ENCODE results near the gene ZNF699. TPM values are rescaled to one million over a fixed set of nuclear protein-coding genes. Genes with fewer than 3 reads are reported as not detected.
"Not testable (repeated sequence)": the region's sequence is repeated elsewhere in the genome, so short reads cannot be mapped to it uniquely, and the experiment has no call there.

ZNF699 gene
- total RNA-seq, 1 experiment from 2014 or later: 1.1 TPM

DNA sequence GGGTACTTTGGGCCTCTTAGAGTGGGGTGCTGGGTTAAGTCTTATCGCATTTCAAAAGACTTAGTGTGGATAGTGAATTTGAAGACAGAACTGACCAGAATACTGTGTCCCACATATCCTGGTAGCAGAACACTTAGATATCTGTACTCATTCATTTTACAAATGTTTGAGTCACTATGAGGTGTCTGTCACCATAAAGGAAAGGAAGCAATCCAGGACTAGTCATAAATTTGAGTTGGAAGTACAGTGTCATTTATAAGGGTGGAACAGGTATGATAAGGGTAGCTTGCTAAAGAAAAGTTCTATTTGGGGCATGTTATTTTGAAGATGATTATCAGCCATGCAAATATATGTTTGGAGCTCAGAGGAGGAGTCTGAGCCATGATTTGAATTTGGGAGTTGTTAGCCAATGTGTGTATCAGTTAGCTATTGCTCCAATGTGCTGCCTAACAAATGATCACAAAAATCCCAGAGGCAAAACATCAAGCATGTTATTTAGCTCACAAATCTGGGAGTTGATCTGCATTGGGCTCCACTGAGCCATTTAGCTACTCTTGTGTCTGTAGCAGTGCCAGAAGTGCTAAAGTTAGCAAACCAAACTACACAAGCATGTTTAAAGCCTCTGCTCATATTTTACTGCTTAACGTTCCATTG lies 20.3 kb downstream of the ZNF699 start:
- DNase-seq (ENCODE audit: low read depth): no peak

DNA sequence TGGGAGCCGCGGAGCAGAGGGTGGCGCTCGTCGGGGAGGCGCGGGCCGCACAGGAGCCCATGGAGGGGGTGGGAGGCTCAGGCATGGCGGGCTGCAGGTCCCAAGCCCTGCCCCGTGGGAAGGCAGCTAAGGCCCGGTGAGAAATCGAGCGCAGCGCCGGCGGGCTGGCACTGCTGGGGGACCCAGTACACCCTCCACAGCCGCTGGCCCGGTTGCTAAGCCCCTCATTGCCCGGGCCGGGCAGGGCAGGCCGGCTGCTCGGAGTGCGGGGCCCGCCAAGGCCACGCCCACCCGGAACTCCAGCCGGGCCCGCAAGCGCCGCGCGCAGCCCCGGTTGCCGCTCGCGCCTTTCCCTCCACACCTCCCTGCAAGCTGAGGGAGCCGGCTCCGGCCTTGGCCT lies 26.2 kb downstream of the ZNF699 start:
- not testable (repeated sequence) for DNase-seq (ENCODE audit: low read depth)

DNA sequence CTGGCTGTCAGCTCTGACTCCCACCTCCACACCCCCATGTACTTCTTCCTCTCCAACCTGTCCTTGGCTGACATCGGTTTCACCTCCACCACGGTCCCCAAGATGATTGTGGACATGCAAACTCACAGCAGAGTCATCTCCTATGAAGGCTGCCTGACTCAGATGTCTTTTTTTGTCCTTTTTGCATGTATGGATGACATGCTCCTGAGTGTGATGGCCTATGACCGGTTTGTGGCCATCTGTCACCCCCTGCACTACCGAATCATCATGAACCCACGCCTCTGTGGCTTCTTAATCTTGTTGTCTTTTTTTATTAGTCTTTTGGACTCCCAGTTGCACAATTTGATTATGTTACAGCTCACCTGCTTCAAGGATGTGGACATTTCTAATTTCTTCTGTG lies 58.4 kb downstream of the ZNF699 start:
- DNase-seq (ENCODE audit: low read depth): no peak

DNA sequence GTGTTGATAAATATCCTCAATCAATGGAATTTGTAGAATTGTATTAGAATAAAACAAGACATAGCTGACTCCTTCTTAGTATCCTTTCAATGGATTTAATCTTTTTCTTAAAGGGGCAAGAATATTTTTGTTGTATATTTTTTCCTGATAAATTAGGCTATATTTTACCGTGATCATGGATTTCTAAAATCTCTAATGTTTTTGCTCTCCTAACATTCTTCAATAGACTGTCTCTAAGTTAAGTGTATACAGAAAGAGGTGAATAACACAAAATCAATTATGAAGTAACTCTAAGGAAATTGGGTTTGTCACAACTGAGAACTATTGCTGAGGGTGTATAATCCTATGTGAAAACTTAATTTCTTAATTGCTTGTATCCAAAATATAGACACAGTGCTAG lies 59.0 kb downstream of the ZNF699 start, which contains the start of gene OR7E24:
Gene OR7E24 (plus strand): TSS at position 301 of the 400 bp plus-strand sequence. CDS start 114 bp downstream, outside the sequence.
- no peak for DNase-seq (ENCODE audit: low read depth)

Other genes starting within 250 kb of the ZNF699 start
- not detected in 2 replicates for gene OR1M1, start 222.8 kb downstream of the ZNF699 start, total RNA-seq (2014; rRNA removed; shearing (Covaris generic))
- gene OR7G2, start 202.4 kb downstream of the ZNF699 start, total RNA-seq (2014; rRNA removed; shearing (Covaris generic)): not detected in 2 replicates
- not detected in 2 replicates for gene OR7G1, start 194.1 kb downstream of the ZNF699 start, total RNA-seq (2014; rRNA removed; shearing (Covaris generic))
- not detected in 2 replicates for gene OR7G3, start 182.9 kb downstream of the ZNF699 start, total RNA-seq (2014; rRNA removed; shearing (Covaris generic))
- gene ZNF317, start 169.4 kb downstream of the ZNF699 start, total RNA-seq (2014; rRNA removed; shearing (Covaris generic)): 21.4 TPM in 2 replicates
- gene OR7D2, start 130.9 kb downstream of the ZNF699 start, total RNA-seq (2014; rRNA removed; shearing (Covaris generic)): not detected in 2 replicates
- gene OR7D4, start 90.2 kb downstream of the ZNF699 start, total RNA-seq (2014; rRNA removed; shearing (Covaris generic)): not detected in 2 replicates
- gene OR7E24, start 58.9 kb downstream of the ZNF699 start, total RNA-seq (2014; rRNA removed; shearing (Covaris generic)): not detected in 2 replicates
- 7.6 and 8.4 TPM in 2 replicates for gene ZNF559, start 14.3 kb upstream of the ZNF699 start, total RNA-seq (2014; rRNA removed; shearing (Covaris generic))
- 0.19 TPM in 1 of 2 replicates, not detected in the other for gene ZNF177, start 53.2 kb upstream of the ZNF699 start, total RNA-seq (2014; rRNA removed; shearing (Covaris generic))
- gene ZNF266, start 125.7 kb upstream of the ZNF699 start, total RNA-seq (2014; rRNA removed; shearing (Covaris generic)): 8.1 and 9.3 TPM in 2 replicates
- gene ZNF560, start 188.8 kb upstream of the ZNF699 start, total RNA-seq (2014; rRNA removed; shearing (Covaris generic)): 0.47 and 0.94 TPM in 2 replicates
- gene ZNF426, start 228.8 kb upstream of the ZNF699 start, total RNA-seq (2014; rRNA removed; shearing (Covaris generic)): 8.3 and 10.8 TPM in 2 replicates